Kidney (tissue), 14 donors: ENCODE data around the gene ZBTB32. TPM values are rescaled to one million over a fixed set of nuclear protein-coding genes. Genes with fewer than 3 reads are reported as not detected.

Experiments used
- DNase-seq, 5 donors: peaks; one replicate each; pipeline ENCODE4 v3.0.0-alpha.2; 2013 to 2020
- FAIRE-seq: peaks from 2 replicates; lab custom pipeline; 2012; peaks lifted over from hg19 to GRCh38; lab: Jason Lieb, UNC
- H3K27ac ChIP-seq, 2 donors: one replicate each; pipeline ENCODE4 v1.7.0; 2013; ENCODE audit warnings: low read depth in 2 of 2, low read length in 2 of 2, inconsistent platforms in 1 of 2
- H3K27me3 ChIP-seq: one replicate; pipeline ENCODE4 v1.7.1; 2013; ENCODE audit warnings: low read length, inconsistent platforms; ENCODE audit not compliant: control insufficient read depth, insufficient read depth
- H3K36me3 ChIP-seq, 3 donors: one replicate each; pipeline versions ENCODE4 v1.7.0 to v1.7.1; 2013; ENCODE audit warnings: low read length in 3 of 3, control low read depth in 1 of 3, inconsistent platforms in 1 of 3; ENCODE audit not compliant: insufficient read depth in 3 of 3, control insufficient read depth in 2 of 3
- H3K4me1 ChIP-seq, 3 donors: one replicate each; pipeline versions ENCODE4 v1.7.0 to v1.7.1; 2013; ENCODE audit warnings: low read length in 3 of 3, inconsistent platforms in 1 of 3, low read depth in 1 of 3; ENCODE audit not compliant: control insufficient read depth in 2 of 3, insufficient read depth in 2 of 3
- H3K4me3 ChIP-seq, 3 donors: one replicate each; pipeline versions ENCODE4 v1.7.0 to v1.8.1; 2013; ENCODE audit warnings: low read length in 3 of 3, control low read depth in 1 of 3, inconsistent platforms in 1 of 3
- H3K9ac ChIP-seq, 3 donors: one replicate each; pipeline versions ENCODE4 v1.7.0 to v1.7.1; 2013; ENCODE audit warnings: low read length in 3 of 3, control low read depth in 1 of 3, inconsistent platforms in 1 of 3
- H3K9me3 ChIP-seq, 3 donors: one replicate each; pipeline versions ENCODE4 v1.7.0 to v1.7.1; 2013; ENCODE audit warnings: low read length in 3 of 3, control low read depth in 1 of 3, inconsistent platforms in 1 of 3; ENCODE audit not compliant: control insufficient read depth in 2 of 3, insufficient read depth in 1 of 3
- CTCF ChIP-seq: IDR thresholded peaks from 3 replicates; pipeline ENCODE4 v1.5.1; 2012; ENCODE audit warnings: mild to moderate bottlenecking, moderate library complexity, borderline replicate concordance; ENCODE audit not compliant: insufficient read depth; ENCODE audit errors: extremely low read depth
- intact Hi-C: fragments of 100-400 bp; cut with DNase I; formaldehyde crosslinking; loops from one replicate; pipeline ENCODE4 v1.11.1; 2022
- polyA plus RNA-seq: library from polyadenylated mRNA; stranded (reverse); fragments of 350-450 nt; fragmentation: Illumina TruSeq; extraction: RNeasy Lipid Tissue Mini Kit (QIAGEN cat#74804); gene quantifications from one replicate; pipeline ENCODE4 v1.2.3, GENCODE V29; 2014; ENCODE audit warnings: low read depth, low replicate concordance; ENCODE audit not compliant: insufficient read depth
- total RNA-seq: library from RNA; stranded (reverse); fragmentation: NEBNext Ultra II Directional; extraction: Animal tissue kit (Norgen Biotek cat#: 25700); gene quantifications from one replicate; pipeline ENCODE4 v1.2.1, GENCODE V29; 2021
- donor health status: control.
- donor health status: control.
- donor health status: control.
- donor health status: control.
- donor health status: control.
- donor health status: DM: yes; HTN: yes; CAD: no.
- donor health status: Normal renal cell carcinoma (clear cell type).

Gene ZBTB32
- total and polyA plus RNA-seq, 2 donors from 2014 or later = 1.8 TPM; not detected in 1

- Histone ChIP-seq H3K36me3 (peaks cover 2 to 22% (median 11%) of the 10 kb centered on the region in 3 donors), H3K9ac (no peak overlapping the region), H3K4me3 (no peak overlapping the region), H3K27ac (no peak overlapping the region), H3K27me3 (no peaks in the 10 kb centered on the region), H3K4me1 (peaks cover 0 to 8% (median 0%) of the 10 kb centered on the region in 3 donors), H3K9me3 (no peaks in the 10 kb centered on the region)
- peak in 1 of 5 donors; percentile 73 for DNase-seq
- intact Hi-C loops = no loop called here
- no peak for FAIRE-seq
- peak; percentile 25 for TF ChIP-seq CTCF
Measured at GRCh38 chr19:35736913-35737886, 32.8 kb downstream of the ZBTB32 start.

- Histone ChIP-seq H3K9ac (no peak overlapping the region), H3K9me3 (no peaks in the 10 kb centered on the region), H3K27ac (no peak overlapping the region), H3K4me1 (peaks cover 0 to 8% (median 0%) of the 10 kb centered on the region in 3 donors), H3K4me3 (no peak overlapping the region), H3K27me3 (no peaks in the 10 kb centered on the region), H3K36me3 (peaks cover 2 to 21% (median 11%) of the 10 kb centered on the region in 3 donors)
- peak in 2 of 5 donors; percentile 56 to 78 for DNase-seq
- no peak for FAIRE-seq
- intact Hi-C loops = no loop called here
- no peak for TF ChIP-seq CTCF
Measured at GRCh38 chr19:35738021-35738886, 33.9 kb downstream of the ZBTB32 start.

- H3K27ac ChIP-seq = no peak overlapping the region
- H3K9ac ChIP-seq = no peak overlapping the region
- DNase-seq (no peak), FAIRE-seq (no peak)
- H3K27me3 ChIP-seq = no peaks in the 10 kb centered on the region
- H3K4me1 ChIP-seq = peaks cover 0 to 8% (median 0%) of the 10 kb centered on the region in 3 donors
- no peak overlapping the region for H3K4me3 ChIP-seq
- intact Hi-C loops = no loop called here
- peaks cover 2 to 18% (median 11%) of the 10 kb centered on the region in 3 donors for H3K36me3 ChIP-seq
- H3K9me3 ChIP-seq = no peaks in the 10 kb centered on the region
- TF ChIP-seq CTCF = no peak
Measured at GRCh38 chr19:35738887-35739229, 34.5 kb downstream of the ZBTB32 start.
